Gastroesophageal sphincter (tissue), 4 donors: ENCODE measurements around the gene SERGEF. TPM values are rescaled to one million over a fixed set of nuclear protein-coding genes. Genes with fewer than 3 reads are reported as not detected.

Source experiments
- ATAC-seq: fragments of 150-250 bp; one replicate; pipeline ENCODE4 v1.9.1; 2016; ENCODE audit warnings: mild to moderate bottlenecking, moderate library complexity
- H3K27ac ChIP-seq, 4 donors: fragments of 200-600 bp; sonication (generic) in 3 of 4; 1 replicate in 3 of 4; 2 replicates in 1 of 4; pipeline ENCODE4 v1.5.1; 2016 to 2019
- H3K27me3 ChIP-seq: fragments of 200-600 bp; sonication (generic); one replicate; pipeline ENCODE4 v1.5.1; 2019
- H3K36me3 ChIP-seq, 2 donors: fragments of 200-600 bp; sonication (generic); one replicate each; pipeline ENCODE4 v1.5.1; 2019; ENCODE audit warnings: control low read depth in 1 of 2
- H3K4me1 ChIP-seq, 3 donors: fragments of 200-600 bp; sonication (generic); 1 replicate in 2 of 3; 2 replicates in 1 of 3; pipeline ENCODE4 v1.5.1; 2016 to 2019; ENCODE audit warnings: control low read depth in 2 of 3
- H3K4me3 ChIP-seq, 2 donors: fragments of 200-600 bp; sonication (generic); one replicate each; pipeline ENCODE4 v1.5.1; 2019; ENCODE audit warnings: mild to moderate bottlenecking in 1 of 2, moderate library complexity in 1 of 2
- H3K9me3 ChIP-seq, 3 donors: fragments of 200-600 bp; sonication (generic); one replicate each; pipeline ENCODE4 v1.5.1; 2017 to 2019; ENCODE audit warnings: control low read depth in 2 of 3
- EP300 ChIP-seq: sonication (generic); formaldehyde crosslinking; IDR thresholded peaks from one replicate; pipeline ENCODE4 v1.6.1; 2017; ENCODE audit warnings: antibody characterized with exemption, mild to moderate bottlenecking
- POLR2A ChIP-seq, 2 donors: fragments of 450-650 bp; IDR thresholded peaks; one replicate each; pipeline ENCODE4 v1.6.1; 2017; ENCODE audit warnings: antibody characterized with exemption in 2 of 2, mild to moderate bottlenecking in 2 of 2, moderate library complexity in 1 of 2
- POLR2AphosphoS5 ChIP-seq: sonication (generic); formaldehyde crosslinking; IDR thresholded peaks from one replicate; pipeline ENCODE4 v1.6.1; 2017; ENCODE audit warnings: antibody characterized with exemption
- WGBS, 2 donors: methylation state at CpG; one replicate each; pipeline ENCODE4 v1.1.5; 2018; ENCODE audit warnings: low coverage in 1 of 2; 5-methylcytosine and 5-hydroxymethylcytosine counted together
- total RNA-seq, 4 donors: library from RNA; depleted of rRNA; stranded (reverse); fragments of >200 nt; gene quantifications; one replicate each; pipeline ENCODE4 v1.1.0, GENCODE V29; 2016
- TF ChIP-seq, protein P1 (sequence below), 4 experiments: fragments of 200-600 bp in 2 of 4; fragments of 450-650 bp in 2 of 4; sonication (generic) in 1 of 4; IDR thresholded peaks; one replicate each; pipeline ENCODE4 v1.5.1; 2017 to 2019; ENCODE audit warnings: antibody characterized with exemption in 4 of 4, mild to moderate bottlenecking in 2 of 4, moderate library complexity in 2 of 4

Gene SERGEF
- total RNA-seq, 4 donors from 2014 or later, result 35.5 to 42.5 (median 36.3) TPM

DNA sequence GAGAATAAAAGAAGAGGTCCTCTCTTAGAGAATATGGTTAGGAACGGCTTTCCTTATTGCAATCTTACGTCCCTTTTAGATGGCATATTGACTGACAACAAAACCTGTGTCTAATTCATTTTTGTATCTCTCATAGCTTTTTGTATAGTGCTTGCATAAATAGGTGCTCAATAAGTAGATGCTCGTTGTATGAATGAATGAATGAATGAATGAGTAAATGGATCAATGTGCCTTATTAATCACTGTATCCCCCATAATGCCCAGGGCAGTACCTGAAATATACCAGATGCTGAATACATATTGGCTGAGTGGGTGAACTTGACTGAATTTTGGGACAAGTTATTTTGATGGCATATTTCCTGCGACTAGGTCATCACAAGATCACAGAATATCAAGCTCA, 97.9 kb downstream of the SERGEF start:
- no peaks in the 10 kb centered on the region for H3K27me3 ChIP-seq
- peaks cover 0 to 20% of the 10 kb centered on the region in 2 donors for H3K36me3 ChIP-seq
- WGBS, 2 donors, result 94 to 100% methylated on average over 4 of the region's 4 CpGs
- TF ChIP-seq EP300 (no peak), POLR2A (IDR thresholded peaks at IDR 0.05) (no peak), POLR2AphosphoS5 (no peak)
- TF ChIP-seq, protein P1, sequence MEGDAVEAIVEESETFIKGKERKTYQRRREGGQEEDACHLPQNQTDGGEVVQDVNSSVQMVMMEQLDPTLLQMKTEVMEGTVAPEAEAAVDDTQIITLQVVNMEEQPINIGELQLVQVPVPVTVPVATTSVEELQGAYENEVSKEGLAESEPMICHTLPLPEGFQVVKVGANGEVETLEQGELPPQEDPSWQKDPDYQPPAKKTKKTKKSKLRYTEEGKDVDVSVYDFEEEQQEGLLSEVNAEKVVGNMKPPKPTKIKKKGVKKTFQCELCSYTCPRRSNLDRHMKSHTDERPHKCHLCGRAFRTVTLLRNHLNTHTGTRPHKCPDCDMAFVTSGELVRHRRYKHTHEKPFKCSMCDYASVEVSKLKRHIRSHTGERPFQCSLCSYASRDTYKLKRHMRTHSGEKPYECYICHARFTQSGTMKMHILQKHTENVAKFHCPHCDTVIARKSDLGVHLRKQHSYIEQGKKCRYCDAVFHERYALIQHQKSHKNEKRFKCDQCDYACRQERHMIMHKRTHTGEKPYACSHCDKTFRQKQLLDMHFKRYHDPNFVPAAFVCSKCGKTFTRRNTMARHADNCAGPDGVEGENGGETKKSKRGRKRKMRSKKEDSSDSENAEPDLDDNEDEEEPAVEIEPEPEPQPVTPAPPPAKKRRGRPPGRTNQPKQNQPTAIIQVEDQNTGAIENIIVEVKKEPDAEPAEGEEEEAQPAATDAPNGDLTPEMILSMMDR (IDR thresholded peaks at IDR 0.05), result no peak
- no peaks in the 10 kb centered on the region for H3K9me3 ChIP-seq
- H3K27ac ChIP-seq, result no peak overlapping the region
- H3K4me1 ChIP-seq, result no peaks in the 10 kb centered on the region
- ATAC-seq, result no peak
- H3K4me3 ChIP-seq, result no peak overlapping the region

GRCh38 chr11:17907046-17907445, 105.8 kb downstream of the SERGEF start:
- Histone ChIP-seq H3K4me1 (no peaks in the 10 kb centered on the region), H3K27ac (no peak overlapping the region), H3K36me3 (peaks cover 0 to 15% of the 10 kb centered on the region in 2 donors), H3K4me3 (no peak overlapping the region), H3K9me3 (no peaks in the 10 kb centered on the region), H3K27me3 (no peaks in the 10 kb centered on the region)
- WGBS, 2 donors, result 67% methylated on average over 1 of the region's 1 CpG; no CpG with 5 or more reads in 1 of the 2 donors
- no peak for TF ChIP-seq POLR2AphosphoS5
- TF ChIP-seq POLR2A (IDR thresholded peaks at IDR 0.05), result no peak
- TF ChIP-seq EP300, result no peak
- TF ChIP-seq, protein P1 (IDR thresholded peaks at IDR 0.05), result no peak
- ATAC-seq, result no peak

DNA sequence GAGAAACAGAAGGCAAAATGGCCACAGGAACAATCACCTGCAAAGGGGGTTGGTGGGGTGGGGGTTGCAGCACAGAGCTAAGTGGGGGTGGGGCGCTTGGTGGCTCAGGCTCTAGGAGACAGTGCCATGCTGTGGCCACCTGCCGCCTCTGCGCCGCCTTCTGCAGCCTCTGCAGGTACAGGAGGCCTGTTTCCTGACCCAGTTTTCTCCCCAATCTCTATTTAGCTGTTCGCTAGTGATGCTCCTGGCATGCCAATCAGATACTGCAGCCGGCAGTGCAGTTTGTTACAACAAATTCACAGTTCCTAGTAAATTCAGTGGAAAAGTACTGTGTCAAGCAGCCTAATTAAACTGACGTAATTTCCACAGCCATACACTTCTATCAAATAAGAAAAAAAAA, 106.4 kb downstream of the SERGEF start:
- 88 to 93% methylated on average over 3 of the region's 7 CpGs for WGBS, 2 donors
- Histone ChIP-seq H3K4me3 (no peak overlapping the region), H3K4me1 (no peaks in the 10 kb centered on the region), H3K9me3 (no peaks in the 10 kb centered on the region), H3K27ac (no peak overlapping the region), H3K36me3 (peaks cover 0 to 15% of the 10 kb centered on the region in 2 donors), H3K27me3 (no peaks in the 10 kb centered on the region)
- no peak for TF ChIP-seq EP300
- TF ChIP-seq, protein P1 (IDR thresholded peaks at IDR 0.05), result peak in 1 of 4 experiments; percentile 20
- ATAC-seq, result no peak

- Histone ChIP-seq H3K27me3 (no peaks in the 10 kb centered on the region), H3K9me3 (no peaks in the 10 kb centered on the region), H3K4me3 (no peak overlapping the region), H3K27ac (no peak overlapping the region), H3K4me1 (no peaks in the 10 kb centered on the region), H3K36me3 (peaks cover 0 to 15% of the 10 kb centered on the region in 2 donors)
- no peak for ATAC-seq
- TF ChIP-seq, protein P1 (IDR thresholded peaks at IDR 0.05), result no peak
- TF ChIP-seq EP300, result no peak
- TF ChIP-seq POLR2A (IDR thresholded peaks at IDR 0.05), result no peak
- no peak for TF ChIP-seq POLR2AphosphoS5
These were observed 107.4 kb downstream of the SERGEF start for GRCh38 chr11:17905477-17905876.

- no peaks in the 10 kb centered on the region for H3K27me3 ChIP-seq
- peaks cover 0 to 3% of the 10 kb centered on the region in 2 donors for H3K36me3 ChIP-seq
- TF ChIP-seq, protein P1 (IDR thresholded peaks at IDR 0.05), result no peak
- no peak for TF ChIP-seq POLR2AphosphoS5
- TF ChIP-seq POLR2A (IDR thresholded peaks at IDR 0.05), result no peak
- no peak for TF ChIP-seq EP300
- WGBS, 2 donors, result 100% methylated on average over 1 to 2 of the region's 2 CpGs
- ATAC-seq, result no peak
- H3K9me3 ChIP-seq, result no peaks in the 10 kb centered on the region
- H3K4me3 ChIP-seq, result no peak overlapping the region
- H3K27ac ChIP-seq, result no peak overlapping the region
- no peaks in the 10 kb centered on the region for H3K4me1 ChIP-seq
These were observed 111.4 kb downstream of the SERGEF start for GRCh38 chr11:17901481-17901880.
